B cell (primary cell): Measurements from ENCODE around the gene LMAN1L. TPM values are rescaled to one million over a fixed set of nuclear protein-coding genes. Genes with fewer than 3 reads are reported as not detected.

Experiments
- ATAC-seq: fragments of 200-7000 bp; cut with Tn5 transposase; one replicate; pipeline ENCODE4 v1.10.0; 2021; ENCODE audit warnings: low read depth, mild to moderate bottlenecking, moderate number of reproducible peaks, moderate library complexity
- CTCF ChIA-PET: fragments of 350-600 bp; sonication (Branson Sonifier 250); formaldehyde crosslinking; loops from one replicate; lab custom pipeline; 2021; ENCODE audit warnings: antibody characterized with exemption, inconsistent platforms; lab: Charles Lee
- POLR2A ChIA-PET: fragments of 350-600 bp; sonication (Branson Sonifier 250); formaldehyde crosslinking; loops from one replicate; lab custom pipeline; 2021; ENCODE audit warnings: antibody characterized with exemption; lab: Charles Lee
- DNase-seq: peaks from one replicate; pipeline ENCODE4 v3.0.0; 2013
- H2AFZ ChIP-seq: 2 replicates; pipeline ENCODE4 v1.6.1; 2012; ENCODE audit warnings: mild to moderate bottlenecking, low read depth, low read length; ENCODE audit not compliant: insufficient read depth, poor library complexity, severe bottlenecking
- H3K27ac ChIP-seq, 2 donors: 1 replicate in 1 of 2; 2 replicates in 1 of 2; pipeline ENCODE4 v1.5.1; 2012 to 2013; ENCODE audit warnings: low read length in 2 of 2, mild to moderate bottlenecking in 2 of 2, moderate library complexity in 1 of 2
- H3K27me3 ChIP-seq, 4 experiments: fragments of 200-600 bp in 1 of 4; sonication (generic) in 1 of 4; replicated peaks in 1 of 4; 1 replicate in 2 of 4; 2 replicates in 2 of 4; pipeline versions ENCODE4 v1.6.1 to v1.7.0; 2013 to 2016; ENCODE audit warnings: low read length in 3 of 4, mild to moderate bottlenecking in 2 of 4, mixed read lengths in 1 of 4, moderate library complexity in 1 of 4; ENCODE audit not compliant: insufficient read depth in 4 of 4, control insufficient read depth in 3 of 4; ENCODE audit errors: control extremely low read depth in 1 of 4
- H3K36me3 ChIP-seq, 2 experiments: replicated peaks in 1 of 2; 1 replicate in 1 of 2; 2 replicates in 1 of 2; pipeline versions ENCODE4 v1.6.1 to v1.7.1; 2013; ENCODE audit warnings: low read length in 1 of 2; ENCODE audit not compliant: insufficient read depth in 2 of 2, control insufficient read depth in 1 of 2; ENCODE audit errors: control extremely low read depth in 1 of 2, extremely low read depth in 1 of 2
- H3K4me1 ChIP-seq, 2 donors: fragments of 200-600 bp in 1 of 2; sonication (generic) in 1 of 2; 1 replicate in 1 of 2; 2 replicates in 1 of 2; pipeline versions ENCODE4 v1.5.1 to v1.6.1; 2013 to 2017; ENCODE audit warnings: low read length in 2 of 2; ENCODE audit not compliant: control insufficient read depth in 2 of 2, insufficient read depth in 2 of 2
- H3K4me2 ChIP-seq: replicated peaks from 2 replicates; pipeline ENCODE3; 2012; ENCODE audit warnings: mild to moderate bottlenecking, low read depth, low read length; ENCODE audit not compliant: poor library complexity, severe bottlenecking
- H3K4me3 ChIP-seq, 5 experiments: fragments of 200-600 bp in 1 of 5; sonication (generic) in 1 of 5; 1 replicate in 3 of 5; 2 replicates in 2 of 5; pipeline versions ENCODE4 v1.5.1 to v1.7.0; 2011 to 2016; ENCODE audit warnings: low read length in 4 of 5, mild to moderate bottlenecking in 4 of 5, low read depth in 2 of 5, control low read depth in 1 of 5, moderate library complexity in 1 of 5; ENCODE audit not compliant: insufficient read depth in 1 of 5; ENCODE audit errors: control extremely low read depth in 1 of 5, extremely low read depth in 1 of 5
- H3K79me2 ChIP-seq: fragments of 200-600 bp; sonication (generic); one replicate; pipeline ENCODE4 v1.6.0; 2016; ENCODE audit warnings: low read length; ENCODE audit not compliant: control insufficient read depth, insufficient read depth
- H3K9ac ChIP-seq: fragments of 200-600 bp; sonication (generic); 2 replicates; pipeline ENCODE4 v1.6.1; 2017; ENCODE audit warnings: mild to moderate bottlenecking, low read length, moderate library complexity
- H3K9me3 ChIP-seq, 3 donors: one replicate each; pipeline versions ENCODE4 v1.6.1 to v1.7.1; 2013; ENCODE audit warnings: low read length in 2 of 3; ENCODE audit not compliant: control insufficient read depth in 2 of 3, insufficient read depth in 1 of 3; ENCODE audit errors: control extremely low read depth in 1 of 3
- H4K20me1 ChIP-seq: 2 replicates; pipeline ENCODE4 v1.6.0; 2012; ENCODE audit warnings: mild to moderate bottlenecking, low read length; ENCODE audit not compliant: insufficient read depth, control insufficient read depth, poor library complexity, severe bottlenecking
- H3K27ac Mint-ChIP-seq: one replicate; pipeline ENCODE4 v1.8.0; 2021; ENCODE audit warnings: mixed read lengths
- H3K27me3 Mint-ChIP-seq: one replicate; pipeline ENCODE4 v1.8.0; 2021; ENCODE audit warnings: mixed read lengths
- H3K4me1 Mint-ChIP-seq: one replicate; pipeline ENCODE4 v1.8.0; 2021; ENCODE audit warnings: mixed read lengths
- H3K4me3 Mint-ChIP-seq: one replicate; pipeline ENCODE4 v1.8.0; 2021; ENCODE audit warnings: mixed read lengths
- H3K9me3 Mint-ChIP-seq: one replicate; pipeline ENCODE4 v1.8.0; 2022; ENCODE audit warnings: mixed read lengths; ENCODE audit not compliant: insufficient read depth
- EZH2 ChIP-seq: IDR thresholded peaks from 2 replicates; pipeline ENCODE4 v1.6.1; 2012; ENCODE audit warnings: borderline replicate concordance, low read depth, mild to moderate bottlenecking, moderate library complexity, low read length; ENCODE audit not compliant: insufficient read depth, poor library complexity, severe bottlenecking
- WGBS: methylation state at CpG from one replicate; pipeline ENCODE4 v1.1.5; 2013; ENCODE audit warnings: missing lambda C conversion rate; ENCODE audit not compliant: insufficient coverage; 5-methylcytosine and 5-hydroxymethylcytosine counted together
- intact Hi-C: fragments of 100-400 bp; cut with micrococcal nuclease; formaldehyde crosslinking; loops from one replicate; pipeline ENCODE4 v1.10.0; 2022
- polyA plus RNA-seq: library from polyadenylated mRNA; depleted of rRNA; stranded (reverse); fragments of >200 nt; gene quantifications from 2 replicates; pipeline ENCODE4 v1.2.3, GENCODE V29; 2012
- total RNA-seq, 2 donors: library from RNA; stranded (reverse); fragments of 120-200 nt in 1 of 2; gene quantifications; 1 replicate in 1 of 2; 2 replicates in 1 of 2; pipeline versions ENCODE4 v1.2.3 to v1.2.4, GENCODE V29; 2013 to 2022
- TF ChIP-seq, protein P1 (sequence below): fragments of 200-600 bp; IDR thresholded peaks from one replicate; pipeline ENCODE4 v1.8.0; 2022; ENCODE audit warnings: antibody characterized with exemption, mild to moderate bottlenecking

Gene LMAN1L
- total and polyA plus RNA-seq, 2 donors (not counting 1 experiment from before 2014, with no cell fraction given): 0.60 to 1.1 TPM

DNA sequence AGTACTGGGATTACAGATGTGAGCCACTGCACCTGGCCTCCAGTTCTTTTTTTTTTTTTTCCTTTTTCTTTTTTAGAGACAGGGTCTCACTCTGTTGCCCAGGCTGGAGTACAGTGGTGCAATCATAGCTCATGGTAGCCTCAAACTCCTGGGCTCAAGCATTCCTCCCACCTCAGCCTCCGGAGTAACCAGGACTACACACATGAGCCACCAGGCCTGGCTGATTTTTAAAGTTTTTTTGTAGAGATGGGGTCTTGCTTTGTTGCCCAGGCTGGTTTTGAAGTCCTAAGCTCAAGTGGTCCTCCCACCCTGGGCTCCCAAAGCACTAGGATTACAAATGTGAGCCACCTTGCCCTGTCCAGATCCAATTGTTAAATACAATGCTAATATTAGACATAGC, 43.9 kb downstream of the LMAN1L start:
- H4K20me1 ChIP-seq: peaks cover 93% of the 10 kb centered on the region
- H3K4me3 ChIP-seq: no peak overlapping the region
- no peak overlapping the region for H2AFZ ChIP-seq
- no CpG with 5 or more reads among the region's 1 CpG for WGBS
- H3K36me3 ChIP-seq: peaks cover 0 to 38% of the 10 kb centered on the region in 2 experiments
- Mint-ChIP-seq H3K9me3 (no peaks in the 10 kb centered on the region), H3K4me1 (peaks cover 40% of the 10 kb centered on the region), H3K27me3 (no peaks in the 10 kb centered on the region), H3K4me3 (no peak overlapping the region), H3K27ac (peak overlapping the region; percentile 32)
- H3K27me3 ChIP-seq: no peaks in the 10 kb centered on the region
- ChIA-PET POLR2A (interaction anchor here (0.6 to 0.7 kb wide), 3 partner anchors 10 to 17 kb away, joined by 4 to 10 read pairs (median 4); partner anchors contain the start of gene SCAMP2), CTCF (interaction anchor here (0.6 to 4.8 kb wide), 9 partner anchors 21 to 511 kb away, joined by 3 to 23 read pairs (median 4); no protein-coding TSS in a partner anchor)
- H3K9me3 ChIP-seq: no peaks in the 10 kb centered on the region
- peak overlapping the region in 1 of 2 donors; percentile 67 for H3K27ac ChIP-seq
- DNase-seq: no peak
- intact Hi-C loops: no loop called here
- peaks cover 34 to 46% of the 10 kb centered on the region in 2 donors for H3K4me1 ChIP-seq
- no peak for ATAC-seq
- H3K9ac ChIP-seq: no peak overlapping the region
- H3K79me2 ChIP-seq: peaks cover 69% of the 10 kb centered on the region
- TF ChIP-seq, protein P1, sequence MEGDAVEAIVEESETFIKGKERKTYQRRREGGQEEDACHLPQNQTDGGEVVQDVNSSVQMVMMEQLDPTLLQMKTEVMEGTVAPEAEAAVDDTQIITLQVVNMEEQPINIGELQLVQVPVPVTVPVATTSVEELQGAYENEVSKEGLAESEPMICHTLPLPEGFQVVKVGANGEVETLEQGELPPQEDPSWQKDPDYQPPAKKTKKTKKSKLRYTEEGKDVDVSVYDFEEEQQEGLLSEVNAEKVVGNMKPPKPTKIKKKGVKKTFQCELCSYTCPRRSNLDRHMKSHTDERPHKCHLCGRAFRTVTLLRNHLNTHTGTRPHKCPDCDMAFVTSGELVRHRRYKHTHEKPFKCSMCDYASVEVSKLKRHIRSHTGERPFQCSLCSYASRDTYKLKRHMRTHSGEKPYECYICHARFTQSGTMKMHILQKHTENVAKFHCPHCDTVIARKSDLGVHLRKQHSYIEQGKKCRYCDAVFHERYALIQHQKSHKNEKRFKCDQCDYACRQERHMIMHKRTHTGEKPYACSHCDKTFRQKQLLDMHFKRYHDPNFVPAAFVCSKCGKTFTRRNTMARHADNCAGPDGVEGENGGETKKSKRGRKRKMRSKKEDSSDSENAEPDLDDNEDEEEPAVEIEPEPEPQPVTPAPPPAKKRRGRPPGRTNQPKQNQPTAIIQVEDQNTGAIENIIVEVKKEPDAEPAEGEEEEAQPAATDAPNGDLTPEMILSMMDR: no peak
- TF ChIP-seq EZH2: no peak
- peak overlapping the region; percentile 50 for H3K4me2 ChIP-seq

DNA sequence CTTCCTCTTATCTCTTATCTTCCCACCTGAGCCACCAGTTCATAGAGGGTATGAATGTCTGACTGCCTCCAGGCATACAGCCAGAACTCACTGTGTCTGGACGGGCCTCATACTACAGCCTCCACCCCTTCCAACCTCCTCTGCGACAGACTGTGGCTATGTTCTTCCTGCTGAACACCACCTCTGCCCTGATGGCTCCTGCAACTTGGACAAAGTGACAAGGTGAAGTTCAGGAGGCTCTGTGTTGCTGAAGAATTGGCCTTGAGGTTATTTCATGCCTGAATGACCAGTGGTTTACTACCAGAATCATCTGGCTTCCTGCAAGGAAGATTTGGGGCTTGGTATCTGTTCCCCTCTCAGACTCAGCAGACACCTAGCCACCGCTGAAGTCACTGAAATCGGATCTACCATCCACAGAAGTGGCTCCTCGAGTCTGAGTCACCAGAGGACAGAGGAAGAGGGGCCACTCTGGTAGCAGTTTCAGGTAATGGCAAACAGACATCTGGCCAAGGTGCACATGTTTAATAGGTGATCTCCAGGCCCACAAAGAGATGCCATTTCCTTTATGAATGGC, 44.5 kb downstream of the LMAN1L start:
- Histone ChIP-seq H3K9me3 (no peaks in the 10 kb centered on the region), H3K4me3 (no peak overlapping the region), H3K4me1 (peaks cover 34 to 46% of the 10 kb centered on the region in 2 donors), H3K27ac (peak overlapping the region in 1 of 2 donors; percentile 67), H3K27me3 (no peaks in the 10 kb centered on the region), H3K9ac (no peak overlapping the region), H3K36me3 (peaks cover 0 to 31% of the 10 kb centered on the region in 2 experiments), H2AFZ (no peak overlapping the region), H3K4me2 (peak overlapping the region; percentile 50), H4K20me1 (peaks cover 97% of the 10 kb centered on the region), H3K79me2 (peaks cover 73% of the 10 kb centered on the region)
- POLR2A ChIA-PET: interaction anchor here (0.6 kb wide), 2 partner anchors 10 to 15 kb away, joined by 4 to 10 read pairs; no protein-coding TSS in a partner anchor
- H3K27me3 Mint-ChIP-seq: no peaks in the 10 kb centered on the region
- CTCF ChIA-PET: interaction anchor here (0.6 to 4.8 kb wide), 11 partner anchors 8 to 511 kb away, joined by 3 to 23 read pairs (median 4); partner anchors contain the start of gene ULK3
- ATAC-seq (peak; percentile 67), DNase-seq (peak; percentile 61)
- peak overlapping the region; percentile 69 for H3K4me3 Mint-ChIP-seq
- WGBS: 38% methylated on average over 2 of the region's 5 CpGs
- H3K27ac Mint-ChIP-seq: peak overlapping the region; percentile 82
- no peak for TF ChIP-seq EZH2
- TF ChIP-seq, protein P1: no peak
- peaks cover 40% of the 10 kb centered on the region for H3K4me1 Mint-ChIP-seq
- H3K9me3 Mint-ChIP-seq: no peaks in the 10 kb centered on the region
- intact Hi-C loops: no loop called here
